Lung (tissue), 12 donors: ENCODE measurements around the gene TP53I11. TPM values are rescaled to one million over a fixed set of nuclear protein-coding genes. Genes with fewer than 3 reads are reported as not detected.
A peak's percentile ranks its signal among the peaks of the same experiment; 100 is the strongest.

Source experiments
- ATAC-seq: fragments of 200-7000 bp; cut with Tn5 transposase; one replicate; pipeline ENCODE4 v1.9.1; 2020; ENCODE audit warnings: moderate number of reproducible peaks; ENCODE audit not compliant: insufficient read depth, low FRiP score
- DNase-seq, 3 donors: peaks; one replicate each; pipeline ENCODE4 v3.0.0-alpha.2; 2013 to 2017
- H3K27ac ChIP-seq, 2 donors: one replicate each; pipeline ENCODE4 v1.5.1; 2013; ENCODE audit warnings: mild to moderate bottlenecking in 2 of 2, moderate library complexity in 2 of 2, control low read depth in 1 of 2, inconsistent platforms in 1 of 2, low read depth in 1 of 2, low read length in 1 of 2
- H3K27me3 ChIP-seq, 3 donors: one replicate each; pipeline ENCODE4 v1.5.1; 2013; ENCODE audit warnings: low read length in 2 of 3; ENCODE audit not compliant: control insufficient read depth in 3 of 3, insufficient read depth in 3 of 3
- H3K36me3 ChIP-seq, 4 donors: one replicate each; pipeline ENCODE4 v1.5.1; 2013; ENCODE audit warnings: low read length in 4 of 4, mild to moderate bottlenecking in 1 of 4, moderate library complexity in 1 of 4; ENCODE audit not compliant: control insufficient read depth in 4 of 4, insufficient read depth in 4 of 4
- H3K4me1 ChIP-seq, 5 donors: one replicate each; pipeline ENCODE4 v1.5.1; 2013; ENCODE audit warnings: low read length in 5 of 5, mild to moderate bottlenecking in 2 of 5, moderate library complexity in 1 of 5; ENCODE audit not compliant: control insufficient read depth in 5 of 5, insufficient read depth in 5 of 5
- H3K4me3 ChIP-seq: one replicate; pipeline ENCODE4 v1.5.1; 2013; ENCODE audit warnings: mild to moderate bottlenecking, control low read depth, moderate library complexity
- H3K9ac ChIP-seq, 2 donors: one replicate each; pipeline ENCODE4 v1.5.1; 2013; ENCODE audit warnings: low read length in 2 of 2, control low read depth in 1 of 2; ENCODE audit not compliant: insufficient read depth in 1 of 2
- H3K9me3 ChIP-seq, 4 donors: one replicate each; pipeline ENCODE4 v1.5.1; 2013; ENCODE audit warnings: low read length in 3 of 4, mild to moderate bottlenecking in 1 of 4, moderate library complexity in 1 of 4; ENCODE audit not compliant: control insufficient read depth in 4 of 4, insufficient read depth in 3 of 4
- WGBS, 2 donors: extraction: QIAGEN DNeasy Blood & Tissue Kit; methylation state at CpG; one replicate each; pipeline ENCODE4 v1.1.7; 2013; 5-methylcytosine and 5-hydroxymethylcytosine counted together
- polyA plus RNA-seq, 2 donors: library from polyadenylated mRNA; stranded (reverse); fragments of 200-250 nt; gene quantifications; one replicate each; pipeline ENCODE4 v1.2.1, GENCODE V29; 2013
- total RNA-seq, 2 donors: library from RNA; depleted of rRNA in 1 of 2; stranded (reverse); fragments of >200 nt in 1 of 2; gene quantifications; one replicate each; pipeline ENCODE4 v1.2.1, GENCODE V29; 2014 to 2021
- TF ChIP-seq, protein P1 (sequence below): IDR thresholded peaks from 2 replicates; pipeline ENCODE4 v1.5.1; 2012; ENCODE audit warnings: mild to moderate bottlenecking; ENCODE audit errors: control extremely low read depth, extremely low read depth
- donor health status: control.
- donor health status: control.
- donor health status: Bipolar disorder and iron deficiency.
- donor health status: healthy.
- donor health status: DM: yes; HTN: yes; CAD: no.

Gene TP53I11
- total and polyA plus RNA-seq, 4 donors = 51.2 to 134 (median 71.9) TPM

DNA sequence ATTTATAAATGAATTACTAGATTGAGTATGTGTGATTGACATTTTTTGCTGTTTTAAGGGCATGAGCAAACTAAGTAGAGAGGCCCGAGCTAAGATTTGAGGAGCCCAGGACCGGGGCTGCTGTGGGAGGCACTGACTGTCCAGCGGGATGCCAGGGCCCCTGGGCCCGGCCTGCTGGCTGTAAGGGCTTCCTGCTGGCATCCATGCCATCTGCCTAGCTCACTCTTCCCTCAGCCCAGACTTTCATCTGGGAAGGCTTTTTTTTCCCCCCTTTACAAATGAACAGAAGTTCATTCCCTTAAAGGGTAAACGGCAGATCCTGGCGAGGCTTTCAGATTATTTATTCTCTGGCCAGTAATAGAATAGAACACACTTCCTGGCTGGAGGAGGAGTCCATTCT, 16.0 kb upstream of the TP53I11 start:
- Histone ChIP-seq H3K9ac (no peak overlapping the region), H3K27ac (no peak overlapping the region), H3K9me3 (no peaks in the 10 kb centered on the region), H3K4me3 (no peak overlapping the region), H3K27me3 (no peaks in the 10 kb centered on the region), H3K4me1 (peaks cover 0 to 15% (median 0%) of the 10 kb centered on the region in 5 donors), H3K36me3 (no peaks in the 10 kb centered on the region)
- TF ChIP-seq, protein P1, sequence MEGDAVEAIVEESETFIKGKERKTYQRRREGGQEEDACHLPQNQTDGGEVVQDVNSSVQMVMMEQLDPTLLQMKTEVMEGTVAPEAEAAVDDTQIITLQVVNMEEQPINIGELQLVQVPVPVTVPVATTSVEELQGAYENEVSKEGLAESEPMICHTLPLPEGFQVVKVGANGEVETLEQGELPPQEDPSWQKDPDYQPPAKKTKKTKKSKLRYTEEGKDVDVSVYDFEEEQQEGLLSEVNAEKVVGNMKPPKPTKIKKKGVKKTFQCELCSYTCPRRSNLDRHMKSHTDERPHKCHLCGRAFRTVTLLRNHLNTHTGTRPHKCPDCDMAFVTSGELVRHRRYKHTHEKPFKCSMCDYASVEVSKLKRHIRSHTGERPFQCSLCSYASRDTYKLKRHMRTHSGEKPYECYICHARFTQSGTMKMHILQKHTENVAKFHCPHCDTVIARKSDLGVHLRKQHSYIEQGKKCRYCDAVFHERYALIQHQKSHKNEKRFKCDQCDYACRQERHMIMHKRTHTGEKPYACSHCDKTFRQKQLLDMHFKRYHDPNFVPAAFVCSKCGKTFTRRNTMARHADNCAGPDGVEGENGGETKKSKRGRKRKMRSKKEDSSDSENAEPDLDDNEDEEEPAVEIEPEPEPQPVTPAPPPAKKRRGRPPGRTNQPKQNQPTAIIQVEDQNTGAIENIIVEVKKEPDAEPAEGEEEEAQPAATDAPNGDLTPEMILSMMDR = no peak
- ATAC-seq (no peak), DNase-seq (no peak)
- WGBS, 2 donors = 60 to 77% methylated on average over 6 of the region's 6 CpGs

DNA sequence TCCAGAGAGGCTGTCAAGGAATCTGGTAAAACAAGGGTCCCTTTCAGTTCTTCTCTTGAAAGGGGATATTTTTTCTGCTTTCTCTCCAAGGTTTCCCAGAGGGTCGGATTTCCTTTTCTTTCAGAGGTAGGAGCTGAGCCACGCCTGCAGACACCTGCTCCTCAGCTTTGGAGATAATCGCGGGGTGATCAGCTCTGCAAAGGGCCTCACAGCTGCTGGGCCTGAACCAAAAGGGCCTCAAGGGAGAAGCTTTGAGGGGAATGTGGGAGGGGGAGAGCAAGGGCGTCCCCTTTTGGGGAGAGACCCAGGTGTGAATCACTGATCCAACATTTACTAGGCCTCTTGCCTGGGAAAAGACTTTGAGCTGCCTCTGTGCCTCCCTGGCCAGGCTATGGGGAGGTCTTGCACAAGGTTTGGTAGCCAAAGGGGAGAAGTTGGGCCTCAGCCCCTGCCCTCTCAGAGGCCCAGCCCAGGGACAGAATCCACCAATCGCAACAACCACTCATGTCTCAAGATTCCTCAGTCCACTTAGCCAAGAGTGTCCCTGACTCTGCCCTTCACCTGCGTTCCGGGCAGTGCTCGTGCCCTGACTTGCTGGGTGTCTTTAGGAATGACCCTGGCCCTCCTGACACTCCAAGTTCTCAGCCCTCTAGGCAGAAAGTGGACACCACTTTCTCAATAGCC, 14.0 kb upstream of the TP53I11 start:
- Histone ChIP-seq H3K4me3 (no peak overlapping the region), H3K4me1 (peaks cover 0 to 15% (median 0%) of the 10 kb centered on the region in 5 donors), H3K9me3 (no peaks in the 10 kb centered on the region), H3K27me3 (no peaks in the 10 kb centered on the region), H3K27ac (peak overlapping the region in 1 of 2 donors; percentile 72), H3K36me3 (no peaks in the 10 kb centered on the region), H3K9ac (no peak overlapping the region)
- 63 to 73% methylated on average over 9 of the region's 9 CpGs for WGBS, 2 donors
- ATAC-seq = peak; percentile 88
- peak in 2 of 3 donors; percentile 23 to 66 for DNase-seq
- TF ChIP-seq, protein P1 = no peak

DNA sequence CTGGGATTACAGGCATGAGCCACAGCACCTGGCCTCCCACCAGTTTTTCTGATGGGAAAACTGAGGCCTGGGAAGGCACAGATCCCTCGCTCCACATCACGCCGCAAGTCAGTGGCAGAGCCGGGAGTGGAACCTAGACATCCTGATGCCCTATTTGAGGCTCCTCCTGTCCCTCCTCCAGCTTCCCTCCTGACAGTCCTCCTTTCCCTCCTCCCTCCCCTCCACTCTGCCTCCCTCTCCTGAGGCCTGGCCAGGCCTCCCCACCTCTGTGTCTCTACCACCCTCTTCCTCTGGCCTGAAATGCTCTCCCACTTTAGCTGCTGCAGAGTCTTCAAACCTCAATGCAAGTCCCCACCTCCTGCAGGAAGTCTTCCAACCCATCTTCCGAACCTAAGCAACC, 13.3 kb upstream of the TP53I11 start:
- ATAC-seq (no peak), DNase-seq (no peak)
- H3K9ac ChIP-seq = no peak overlapping the region
- H3K4me1 ChIP-seq = peaks cover 0 to 15% (median 0%) of the 10 kb centered on the region in 5 donors
- TF ChIP-seq, protein P1 = no peak
- H3K27ac ChIP-seq = peak overlapping the region in 1 of 2 donors; percentile 30
- WGBS, 2 donors = 93 to 99% methylated on average over 5 of the region's 5 CpGs
- no peaks in the 10 kb centered on the region for H3K36me3 ChIP-seq
- H3K27me3 ChIP-seq = no peaks in the 10 kb centered on the region
- no peaks in the 10 kb centered on the region for H3K9me3 ChIP-seq
- no peak overlapping the region for H3K4me3 ChIP-seq

DNA sequence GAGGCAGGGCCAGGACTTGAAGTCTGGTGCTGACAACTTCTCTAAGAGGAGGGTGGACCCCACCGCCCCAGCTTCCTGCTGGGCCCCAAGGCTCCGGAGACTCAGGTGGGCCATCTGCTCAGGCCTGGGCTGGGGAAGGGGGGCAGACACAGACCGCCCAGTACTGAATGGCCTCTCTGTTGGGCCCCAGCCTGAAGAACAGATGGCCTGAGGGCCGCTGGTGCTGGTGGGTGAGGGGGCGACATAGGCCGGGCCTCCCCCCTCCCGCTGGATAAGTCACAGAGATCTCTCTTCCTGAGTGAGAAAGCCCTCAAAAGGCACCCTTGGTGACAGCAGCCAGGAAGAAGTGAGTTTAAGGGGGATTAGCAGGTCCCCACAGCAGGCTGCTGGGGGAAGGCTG, 12.5 kb upstream of the TP53I11 start:
- no peaks in the 10 kb centered on the region for H3K36me3 ChIP-seq
- no peak for ATAC-seq
- H3K4me1 ChIP-seq = peaks cover 0 to 15% (median 0%) of the 10 kb centered on the region in 5 donors
- WGBS, 2 donors = 78 to 89% methylated on average over 5 to 7 of the region's 7 CpGs
- no peaks in the 10 kb centered on the region for H3K9me3 ChIP-seq
- DNase-seq = no peak
- TF ChIP-seq, protein P1 = no peak
- H3K4me3 ChIP-seq = no peak overlapping the region
- no peaks in the 10 kb centered on the region for H3K27me3 ChIP-seq
- no peak overlapping the region for H3K9ac ChIP-seq
- H3K27ac ChIP-seq = peak overlapping the region in 1 of 2 donors; percentile 13
